ENCODE measurements around the gene UBD.

GRCh38 chr6:29577544-29577943 is 18.0 kb upstream of the UBD start:
- TF ChIP-seq, protein P1, sequence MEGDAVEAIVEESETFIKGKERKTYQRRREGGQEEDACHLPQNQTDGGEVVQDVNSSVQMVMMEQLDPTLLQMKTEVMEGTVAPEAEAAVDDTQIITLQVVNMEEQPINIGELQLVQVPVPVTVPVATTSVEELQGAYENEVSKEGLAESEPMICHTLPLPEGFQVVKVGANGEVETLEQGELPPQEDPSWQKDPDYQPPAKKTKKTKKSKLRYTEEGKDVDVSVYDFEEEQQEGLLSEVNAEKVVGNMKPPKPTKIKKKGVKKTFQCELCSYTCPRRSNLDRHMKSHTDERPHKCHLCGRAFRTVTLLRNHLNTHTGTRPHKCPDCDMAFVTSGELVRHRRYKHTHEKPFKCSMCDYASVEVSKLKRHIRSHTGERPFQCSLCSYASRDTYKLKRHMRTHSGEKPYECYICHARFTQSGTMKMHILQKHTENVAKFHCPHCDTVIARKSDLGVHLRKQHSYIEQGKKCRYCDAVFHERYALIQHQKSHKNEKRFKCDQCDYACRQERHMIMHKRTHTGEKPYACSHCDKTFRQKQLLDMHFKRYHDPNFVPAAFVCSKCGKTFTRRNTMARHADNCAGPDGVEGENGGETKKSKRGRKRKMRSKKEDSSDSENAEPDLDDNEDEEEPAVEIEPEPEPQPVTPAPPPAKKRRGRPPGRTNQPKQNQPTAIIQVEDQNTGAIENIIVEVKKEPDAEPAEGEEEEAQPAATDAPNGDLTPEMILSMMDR (IDR thresholded peaks at IDR 0.05) = no peak
- no peak for TF ChIP-seq POLR2A (IDR thresholded peaks at IDR 0.05)

Data from lower leg skin (tissue), 3 donors.